ENCODE data around the gene BANF2.
"Not testable (repeated sequence)": the region's sequence is repeated elsewhere in the genome, so short reads cannot be mapped to it uniquely, and the experiment has no call there.

Gene BANF2

DNA sequence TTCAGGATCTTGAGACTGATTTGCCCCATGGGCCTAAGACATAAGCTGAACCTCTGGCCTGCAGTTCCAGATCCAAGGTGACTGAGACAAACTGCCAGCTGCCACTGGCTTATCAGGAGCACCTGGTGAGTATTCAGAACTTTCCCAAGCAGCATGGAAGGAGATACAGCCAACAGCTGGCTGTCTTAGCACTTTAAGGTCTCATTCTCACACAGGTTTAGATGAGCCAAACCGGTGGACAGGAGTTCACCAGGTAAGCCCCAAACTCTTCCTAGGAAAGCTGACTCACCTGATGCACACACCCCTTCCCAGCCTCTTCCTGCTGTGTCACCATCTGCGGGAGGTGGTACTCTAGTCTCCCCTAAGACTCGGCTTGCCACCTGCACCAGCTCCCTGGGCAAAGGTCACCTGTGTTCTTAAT is at the start of gene BANF2:
Gene BANF2, plus strand, starts transcription at position 36 of the 421 bp plus-strand sequence. CDS start 25,060 bp downstream, outside the sequence.
- DNase-seq (ENCODE audit: low read depth) = no peak

- no peak for DNase-seq (ENCODE audit: low read depth)
Measured at GRCh38 chr20:17650301-17651128, 49.3 kb upstream of the BANF2 start.

- DNase-seq (ENCODE audit: low read depth) = peak; percentile 61
Measured at GRCh38 chr20:17651129-17651759, 48.5 kb upstream of the BANF2 start.

DNA sequence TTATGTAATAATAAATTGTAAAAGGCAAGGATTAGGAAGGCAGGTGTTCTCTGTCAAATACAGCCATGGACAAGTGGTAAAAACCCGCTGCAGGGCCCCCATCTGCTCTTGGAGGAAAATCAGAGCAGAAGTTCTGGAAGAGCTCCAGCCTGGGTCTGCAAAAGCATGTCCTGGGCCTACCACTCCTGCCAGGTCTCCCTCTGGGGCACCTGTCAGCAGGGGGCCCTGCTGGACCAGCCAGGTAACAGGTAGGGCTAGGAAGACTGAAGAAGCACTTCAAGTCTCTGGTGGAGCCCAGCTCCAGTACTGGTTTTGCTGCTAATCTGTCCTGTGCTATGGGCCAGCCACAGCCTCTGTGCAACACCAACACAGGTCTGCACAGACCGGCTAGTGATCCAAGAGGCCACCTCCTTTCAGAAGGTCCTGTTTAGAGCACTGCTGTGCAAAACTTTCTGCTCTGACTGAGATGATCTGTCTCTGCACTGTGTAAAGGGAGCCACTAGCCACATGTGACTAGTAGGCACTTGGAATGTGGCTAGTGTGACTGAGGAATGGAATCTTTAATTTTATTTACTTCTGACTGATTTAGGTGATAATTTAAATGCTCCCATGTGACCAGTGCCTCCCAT is 47.9 kb upstream of the BANF2 start:
- DNase-seq (ENCODE audit: low read depth) = no peak

GRCh38 chr20:17652411-17652810 is 47.4 kb upstream of the BANF2 start:
- DNase-seq (ENCODE audit: low read depth) = no peak

GRCh38 chr20:17653835-17654648 is 45.7 kb upstream of the BANF2 start:
- DNase-seq (ENCODE audit: low read depth) = no peak

- peak; percentile 58 for DNase-seq (ENCODE audit: low read depth)
Measured at GRCh38 chr20:17654649-17655285, 45.0 kb upstream of the BANF2 start.

DNA sequence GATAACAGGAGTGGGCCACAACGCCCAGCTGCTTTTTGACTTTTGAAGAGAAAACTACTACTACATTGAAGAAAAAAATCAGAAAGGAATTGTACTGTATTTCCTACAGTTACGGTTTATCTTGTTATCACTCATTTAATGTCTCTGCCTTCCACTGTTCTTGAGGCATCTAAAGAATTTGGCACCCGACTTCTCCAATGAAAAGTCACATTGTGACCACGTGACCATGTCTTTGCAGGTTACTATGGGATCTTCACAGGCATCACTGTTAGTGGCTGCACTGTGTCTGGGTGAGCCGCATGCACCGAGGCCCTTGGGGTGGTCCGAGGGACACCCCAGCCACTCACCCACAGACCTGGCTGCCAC is 44.5 kb upstream of the BANF2 start:
- peak; percentile 63 for DNase-seq (ENCODE audit: low read depth)

DNA sequence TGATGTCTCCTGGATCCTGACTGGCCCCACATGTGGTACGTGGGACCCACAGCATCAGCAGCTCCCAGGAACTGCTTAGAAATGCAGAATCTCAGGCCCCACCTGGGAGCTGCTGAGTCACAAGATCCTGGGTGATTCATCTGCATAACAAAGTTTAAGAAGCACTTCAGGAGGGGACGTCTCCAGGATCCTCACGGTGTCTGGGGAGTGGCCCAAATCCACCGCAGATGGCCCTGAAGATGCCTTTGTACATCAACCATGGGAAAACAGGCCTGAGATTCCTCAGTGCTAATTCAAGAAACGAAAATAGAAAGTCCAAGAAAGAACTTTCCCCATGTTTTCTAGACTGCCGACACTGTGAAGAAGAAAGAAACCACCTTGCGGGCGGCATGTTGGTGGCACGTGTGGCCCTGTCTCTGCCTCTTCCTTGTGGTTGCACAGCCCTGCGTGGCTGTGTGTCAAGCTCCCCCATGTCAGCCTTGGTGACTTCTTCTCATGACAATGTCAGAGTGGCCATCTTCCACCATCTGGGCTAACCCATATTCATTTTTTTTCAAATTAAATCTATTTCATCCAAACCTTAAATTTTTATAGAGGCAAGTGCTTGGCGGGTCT is 43.8 kb upstream of the BANF2 start:
- DNase-seq (ENCODE audit: low read depth) = peak; percentile 85

DNA sequence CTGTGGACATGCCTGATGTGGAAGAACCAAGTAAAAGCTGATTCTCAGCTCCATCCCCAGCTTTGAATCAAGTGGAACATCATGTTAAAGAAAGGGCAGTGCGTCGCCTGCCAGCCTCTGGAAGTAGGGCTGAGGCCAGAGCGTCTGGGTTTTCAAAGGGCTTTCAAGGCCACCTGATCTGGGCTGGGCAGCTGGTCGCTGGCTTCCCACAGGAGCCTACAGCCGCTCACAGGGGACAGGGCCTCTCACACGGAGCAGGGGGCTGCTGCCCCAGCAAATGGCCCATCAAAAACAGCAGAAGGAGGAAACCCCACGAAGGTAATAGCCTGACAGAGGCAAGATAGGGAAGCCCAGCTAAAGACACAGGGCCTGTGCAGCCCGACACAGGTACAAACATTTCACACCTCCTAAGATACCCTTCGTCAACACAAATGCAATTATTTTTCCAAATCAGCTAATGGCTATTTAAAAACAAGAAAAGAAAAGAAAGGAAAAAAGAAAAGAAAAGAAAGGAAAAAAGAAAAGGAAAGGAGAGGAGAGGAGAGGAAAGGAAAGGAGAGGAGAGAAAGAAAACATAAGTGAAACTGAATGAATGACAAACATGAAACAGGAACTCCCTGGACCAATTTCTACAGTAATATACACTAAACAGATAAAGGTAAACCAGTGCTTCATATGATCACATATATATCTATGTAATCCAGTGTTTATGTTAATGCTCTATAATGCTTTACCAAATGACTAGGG is 42.5 kb upstream of the BANF2 start:
- no peak for DNase-seq (ENCODE audit: low read depth)

DNA sequence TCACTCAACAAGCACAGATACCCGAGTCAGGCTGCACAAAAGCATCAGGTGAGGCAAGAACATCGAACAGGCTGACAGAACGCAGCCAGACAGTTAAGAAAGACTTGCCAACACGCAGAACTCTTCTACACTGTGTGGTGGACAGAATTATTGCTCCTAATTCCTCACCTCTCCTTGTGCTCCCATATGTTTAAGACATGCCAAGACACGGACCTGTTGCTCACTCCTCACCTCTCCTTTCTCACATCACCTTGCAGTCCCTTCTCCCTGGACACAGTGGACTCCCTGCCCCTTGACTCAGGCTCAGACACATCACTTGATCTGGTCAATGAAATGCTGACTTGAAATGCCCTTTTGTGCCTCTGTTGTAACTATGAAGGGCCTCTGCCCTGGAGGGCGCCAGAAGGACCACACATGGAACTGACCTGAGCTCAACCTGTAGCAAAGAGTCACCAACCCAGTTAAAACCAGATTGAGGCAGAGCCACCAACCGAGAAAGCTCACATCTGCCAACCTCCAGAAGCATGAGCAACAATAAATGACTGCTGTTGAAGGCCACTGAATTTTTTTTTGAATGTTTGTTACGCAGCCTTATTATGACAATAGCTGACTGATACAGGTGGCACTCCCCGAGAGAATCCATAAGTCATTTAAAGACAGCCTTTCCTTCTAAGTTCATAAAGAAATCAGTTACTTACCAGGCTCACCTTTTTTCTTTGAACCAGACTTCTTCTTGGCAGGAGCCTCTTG is 41.7 kb upstream of the BANF2 start:
- DNase-seq (ENCODE audit: low read depth) = no peak

DNA sequence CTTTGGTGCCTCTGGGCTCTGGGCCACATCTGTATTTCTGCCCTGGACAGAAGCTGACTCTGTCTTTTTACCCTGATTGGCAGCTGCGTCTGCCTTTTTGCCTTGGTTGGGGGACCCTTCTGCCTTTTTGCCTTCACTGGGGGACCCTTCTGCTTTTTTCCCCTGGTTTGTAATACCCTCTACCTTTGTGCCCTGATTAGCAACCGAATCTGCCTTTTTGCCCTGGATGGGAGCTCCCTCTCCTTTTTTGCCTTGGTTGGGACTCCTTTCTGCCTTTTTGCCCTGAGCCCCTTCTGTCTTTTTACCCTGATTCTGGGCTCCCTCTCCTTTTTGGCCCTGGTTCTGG is 41.1 kb upstream of the BANF2 start:
- DNase-seq (ENCODE audit: low read depth) = no peak

DNA sequence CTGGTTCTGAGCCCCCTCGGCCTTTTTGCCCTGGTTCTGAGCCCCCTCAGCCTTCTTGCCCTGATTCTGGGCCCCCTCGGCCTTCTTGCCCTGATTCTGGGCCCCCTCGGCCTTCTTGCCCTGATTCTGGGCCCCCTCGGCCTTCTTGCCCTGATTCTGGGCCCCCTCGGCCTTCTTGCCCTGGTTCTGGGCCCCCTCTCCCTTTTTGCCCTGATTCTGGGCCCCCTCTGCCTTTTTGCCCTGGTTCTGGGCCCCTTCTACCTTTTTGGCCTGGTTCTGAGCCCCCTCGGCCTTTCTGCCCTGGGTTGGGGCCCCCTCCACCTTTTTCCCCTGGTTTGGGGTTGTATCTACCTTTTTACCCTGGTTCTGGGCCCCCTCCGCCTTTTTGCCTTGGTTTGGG is 40.4 kb upstream of the BANF2 start:
- DNase-seq (ENCODE audit: low read depth) = not testable (repeated sequence)

GRCh38 chr20:17659801-17660200 is 40.0 kb upstream of the BANF2 start:
- DNase-seq (ENCODE audit: low read depth) = no peak

GRCh38 chr20:17660667-17661066 is 39.1 kb upstream of the BANF2 start:
- DNase-seq (ENCODE audit: low read depth) = no peak

- peak; percentile 62 for DNase-seq (ENCODE audit: low read depth)
Measured at GRCh38 chr20:17661121-17661744, 38.5 kb upstream of the BANF2 start.

GRCh38 chr20:17662333-17663039 is 37.3 kb upstream of the BANF2 start:
- peak; percentile 54 for DNase-seq (ENCODE audit: low read depth)

DNA sequence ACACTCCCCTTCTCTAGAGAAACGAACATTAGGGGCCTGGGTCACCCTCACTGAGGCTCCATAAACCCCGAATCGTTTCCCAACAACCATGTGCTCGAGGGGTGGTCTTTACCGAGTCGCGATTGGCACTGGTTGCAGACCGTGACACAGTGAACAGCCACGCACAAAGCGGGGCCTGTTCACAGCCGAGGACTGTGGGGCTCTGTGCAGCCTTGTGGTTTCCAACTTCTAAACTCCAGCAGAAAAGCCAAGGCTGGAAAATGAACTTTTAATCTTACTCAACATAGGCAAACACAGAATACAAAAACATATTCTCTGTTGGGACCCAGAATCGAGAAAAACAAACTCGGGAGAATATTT is 36.7 kb upstream of the BANF2 start:
- no peak for DNase-seq (ENCODE audit: low read depth)

DNA sequence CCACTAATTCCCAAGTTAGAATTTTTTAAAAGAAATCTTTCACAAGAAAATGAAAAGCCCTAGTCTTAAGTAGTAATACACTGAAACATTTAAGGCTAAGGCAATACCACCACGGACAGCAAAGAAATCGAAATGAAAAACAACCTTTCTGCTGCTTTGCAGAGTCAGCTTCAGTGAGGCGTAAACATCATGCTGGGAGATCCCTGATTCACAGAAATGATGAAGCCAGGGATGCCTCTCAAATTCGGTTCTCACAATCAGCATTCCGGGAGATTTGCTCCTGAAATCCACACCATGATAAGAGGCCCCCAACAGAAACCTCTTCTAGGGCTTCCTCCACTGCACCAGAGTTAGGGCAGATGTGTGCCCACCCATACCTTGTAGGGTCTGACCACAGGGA is 36.3 kb upstream of the BANF2 start:
- DNase-seq (ENCODE audit: low read depth) = peak; percentile 74
